HG02798 (cell line): ENCODE results near the gene OTUD3.
"Not testable (repeated sequence)": the region's sequence is repeated elsewhere in the genome, so short reads cannot be mapped to it uniquely, and the experiment has no call there.

Experiments
- ATAC-seq: cut with Tn5 transposase; IDR thresholded peaks from one replicate; pipeline ENCODE4 v1.9.1; 2021; ENCODE audit warnings: mild to moderate bottlenecking; ENCODE audit not compliant: unreplicated experiment, poor library complexity

OTUD3 gene, protein sequence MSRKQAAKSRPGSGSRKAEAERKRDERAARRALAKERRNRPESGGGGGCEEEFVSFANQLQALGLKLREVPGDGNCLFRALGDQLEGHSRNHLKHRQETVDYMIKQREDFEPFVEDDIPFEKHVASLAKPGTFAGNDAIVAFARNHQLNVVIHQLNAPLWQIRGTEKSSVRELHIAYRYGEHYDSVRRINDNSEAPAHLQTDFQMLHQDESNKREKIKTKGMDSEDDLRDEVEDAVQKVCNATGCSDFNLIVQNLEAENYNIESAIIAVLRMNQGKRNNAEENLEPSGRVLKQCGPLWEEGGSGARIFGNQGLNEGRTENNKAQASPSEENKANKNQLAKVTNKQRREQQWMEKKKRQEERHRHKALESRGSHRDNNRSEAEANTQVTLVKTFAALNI

DNA sequence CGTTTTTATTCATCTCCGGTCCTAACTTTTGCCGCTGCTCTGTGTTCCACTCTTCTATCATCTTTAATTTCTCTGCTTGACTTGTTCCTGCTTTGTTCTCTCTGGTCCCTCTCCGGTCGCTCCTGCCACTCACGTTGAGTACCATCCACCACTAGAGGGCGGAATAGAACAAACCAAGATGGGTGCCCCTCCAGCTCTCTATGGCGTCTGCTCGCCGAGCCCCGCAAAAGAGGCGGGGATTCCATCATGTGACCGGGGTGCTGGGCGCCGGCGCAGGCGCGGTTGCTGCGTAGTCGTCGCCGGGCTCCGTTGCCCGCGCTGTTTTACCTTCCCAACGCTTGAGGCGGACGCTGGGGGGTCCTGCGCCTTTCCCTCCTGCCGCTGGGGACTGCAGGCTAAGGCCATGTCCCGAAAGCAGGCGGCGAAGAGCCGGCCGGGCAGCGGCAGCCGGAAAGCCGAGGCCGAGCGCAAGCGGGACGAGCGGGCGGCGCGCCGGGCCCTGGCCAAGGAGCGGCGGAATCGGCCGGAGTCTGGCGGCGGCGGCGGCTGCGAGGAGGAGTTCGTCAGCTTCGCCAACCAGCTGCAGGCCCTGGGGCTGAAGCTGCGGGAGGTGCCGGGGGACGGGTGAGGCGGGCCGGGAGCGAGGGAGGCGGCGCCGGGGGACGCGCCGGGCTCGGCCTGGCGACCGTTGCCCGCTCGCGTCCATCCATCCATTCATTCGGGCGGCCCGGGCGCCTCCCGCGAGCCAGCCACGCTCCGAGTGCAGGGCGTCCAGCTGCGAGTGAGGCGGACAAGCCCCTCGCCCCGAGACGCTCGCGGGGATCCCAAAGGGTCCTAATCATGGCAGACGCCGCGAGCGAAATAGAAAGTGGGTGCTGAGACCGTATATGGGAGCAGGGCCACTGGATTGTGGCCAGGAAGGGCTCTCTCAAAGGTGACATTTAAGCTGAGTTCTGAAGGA, at the start of gene OTUD3:
TSS of gene OTUD3 (plus strand) at position 285 of the 961 bp plus-strand sequence. CDS start at position 404, 119 bp downstream.
- ATAC-seq, result peak; percentile 97

DNA sequence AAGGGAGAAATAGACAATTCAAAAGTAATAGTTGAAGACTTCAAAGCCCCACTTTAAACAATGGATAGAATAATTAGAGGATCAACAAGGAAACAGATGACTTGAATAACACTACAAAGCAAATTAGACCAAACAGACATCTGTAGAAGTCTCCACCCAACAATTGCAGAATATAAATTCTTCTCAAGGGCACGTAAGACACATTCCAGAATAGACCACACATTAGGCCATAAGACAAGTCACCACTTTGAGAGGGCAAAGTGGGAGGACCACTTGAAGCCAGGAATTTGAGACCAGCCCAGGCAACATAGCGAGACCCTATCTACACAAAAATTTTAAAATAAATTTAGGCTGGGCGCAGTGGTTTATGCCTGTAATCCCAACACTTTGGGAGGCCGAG, 46.6 kb upstream of the OTUD3 start:
- ATAC-seq, result no peak

DNA sequence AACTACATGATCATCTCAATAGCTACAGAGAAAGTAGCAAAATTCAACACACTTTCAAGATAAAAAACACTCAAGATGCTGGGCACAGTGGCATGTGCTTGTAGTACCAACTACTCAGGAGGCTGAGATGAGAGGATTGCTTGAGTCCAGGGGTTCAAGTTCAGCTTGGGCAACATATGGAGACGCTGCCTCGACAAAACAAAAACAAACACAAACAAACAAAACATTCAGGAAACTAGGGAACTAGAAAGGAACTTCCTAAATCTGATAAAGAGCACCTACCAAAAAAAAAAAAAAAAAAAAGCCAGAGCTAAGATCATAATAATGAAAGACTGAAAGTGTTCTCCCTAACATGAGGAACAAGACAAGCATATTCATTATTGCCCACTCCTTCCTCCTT, 44.3 kb upstream of the OTUD3 start:
- no peak for ATAC-seq

DNA sequence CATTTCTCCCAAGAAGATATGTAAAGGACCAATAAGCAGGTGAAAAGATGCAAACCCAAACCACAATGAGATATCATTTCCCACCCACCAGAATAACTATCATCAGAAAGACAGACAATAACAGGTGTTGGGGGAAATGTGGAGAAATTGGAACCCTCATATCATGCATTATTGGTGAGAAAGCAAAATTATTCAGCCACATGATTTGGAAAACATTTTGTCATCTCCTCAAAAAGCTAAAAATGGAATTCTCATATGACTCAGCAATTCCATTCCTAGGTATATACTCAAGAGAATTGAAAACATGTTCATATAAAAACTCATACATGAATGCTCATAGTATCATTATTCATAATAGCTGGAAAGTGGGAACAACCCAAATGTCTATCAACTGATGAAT, 42.0 kb upstream of the OTUD3 start:
- ATAC-seq, result no peak

DNA sequence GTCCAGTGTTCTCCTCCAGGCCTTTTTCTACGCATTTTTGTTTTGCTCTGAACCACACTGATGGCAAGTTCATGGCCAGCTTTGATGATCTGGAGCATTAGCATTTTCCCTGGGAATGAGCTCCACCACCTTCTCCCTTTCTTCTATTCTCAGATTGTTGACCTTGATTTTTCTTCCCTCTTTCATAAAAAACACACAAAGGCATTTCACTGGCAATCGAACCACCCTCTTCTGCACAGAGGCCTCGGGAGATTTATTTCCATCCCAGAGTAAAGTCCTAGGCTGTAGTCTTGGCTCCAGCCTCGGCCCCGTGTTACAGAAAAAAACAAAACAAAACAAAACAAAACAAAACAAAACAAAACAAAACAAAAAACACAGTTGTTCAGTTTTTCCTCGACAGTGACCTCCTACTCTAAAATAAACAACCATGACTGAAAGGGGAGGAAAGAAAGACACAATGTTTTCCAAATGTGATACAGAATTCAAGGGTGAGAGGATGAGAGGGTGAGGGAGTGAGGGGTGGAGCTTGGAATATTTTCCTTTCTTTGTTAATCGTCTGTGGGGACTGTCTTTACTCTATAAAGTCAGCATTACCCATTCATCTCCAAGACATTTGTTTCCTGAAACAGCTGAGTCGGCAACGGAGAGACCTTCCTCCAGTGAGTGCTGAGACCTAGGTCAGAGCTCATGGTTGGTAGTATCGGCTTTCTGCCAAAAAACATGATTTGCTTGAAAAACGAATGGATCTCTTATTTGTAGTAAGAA, 37.3 kb upstream of the OTUD3 start:
- no peak for ATAC-seq

DNA sequence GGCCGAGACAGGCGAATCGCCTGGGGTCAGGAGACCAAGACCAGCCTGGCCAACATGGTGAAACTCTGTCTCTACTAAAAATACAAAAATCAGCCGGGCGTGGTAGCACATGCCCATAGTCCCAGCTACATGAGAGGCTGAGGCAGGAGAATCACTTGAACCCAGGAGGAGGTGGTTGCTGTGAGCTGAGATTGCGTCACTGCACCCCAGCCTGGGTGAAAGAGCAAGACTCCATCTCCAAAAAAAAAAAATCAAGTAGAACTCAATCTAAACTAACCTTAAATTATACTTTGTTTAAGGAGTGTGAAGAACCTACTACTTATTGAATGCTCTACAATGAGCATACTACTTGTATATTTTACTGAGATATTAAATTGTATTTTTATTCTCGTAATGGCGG, 36.6 kb upstream of the OTUD3 start:
- no peak for ATAC-seq

DNA sequence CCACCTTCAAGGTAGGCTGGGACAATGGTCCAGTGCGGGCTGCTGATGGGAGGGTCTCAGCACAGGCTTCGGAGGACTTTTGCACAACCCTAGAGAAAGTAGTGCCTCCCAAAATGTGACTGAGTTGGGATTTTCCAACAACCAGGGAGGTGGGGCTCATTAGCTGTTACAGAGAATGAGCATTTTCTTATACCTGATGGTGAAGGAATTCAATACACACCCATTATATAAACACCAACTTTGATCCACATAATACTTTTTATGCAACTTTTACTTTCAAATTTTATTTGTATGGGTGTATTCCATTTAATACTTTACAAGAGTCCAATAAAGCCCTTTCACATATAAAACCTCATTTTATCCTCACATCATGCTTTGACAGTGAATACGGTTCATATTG, 35.9 kb upstream of the OTUD3 start:
- no peak for ATAC-seq

DNA sequence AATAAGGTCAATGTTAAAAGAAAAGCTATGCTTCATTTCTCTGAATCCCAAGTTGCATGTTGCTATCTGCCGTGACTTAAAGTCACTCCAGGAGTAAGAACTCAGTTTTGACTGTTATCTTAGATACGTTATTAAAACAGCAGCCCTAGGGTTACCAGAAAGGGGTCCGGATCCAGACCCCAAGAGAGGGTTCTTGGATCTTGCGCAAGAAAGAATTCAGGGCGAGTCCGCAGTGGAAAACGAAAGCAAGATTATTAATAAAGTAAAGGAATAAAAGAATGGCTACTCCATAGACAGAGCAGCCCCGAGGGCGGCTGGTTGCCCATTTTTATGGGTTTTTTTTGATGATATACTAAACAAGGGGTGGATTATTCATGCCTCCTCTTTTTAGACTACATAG, 34.9 kb upstream of the OTUD3 start:
- ATAC-seq, result not testable (repeated sequence)

DNA sequence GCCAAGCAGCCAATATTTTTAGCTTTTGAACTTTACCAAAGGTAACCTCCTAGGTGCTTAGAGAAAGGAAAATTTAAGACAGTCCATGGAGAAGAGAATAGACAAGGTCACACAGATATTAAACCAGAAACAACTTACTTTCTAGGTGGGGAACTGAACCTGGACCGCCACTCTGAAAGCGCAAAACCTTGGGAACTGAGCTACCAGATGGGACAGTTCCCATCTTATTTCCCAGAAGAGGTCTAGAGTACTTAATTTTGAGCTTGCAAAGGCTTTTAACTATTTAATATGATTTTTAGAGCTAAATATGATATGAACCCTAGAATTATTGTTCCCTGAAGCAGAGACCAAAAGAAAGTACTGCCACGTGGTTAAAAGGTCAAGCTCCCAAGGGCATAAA, 32.9 kb upstream of the OTUD3 start:
- ATAC-seq, result not testable (repeated sequence)

DNA sequence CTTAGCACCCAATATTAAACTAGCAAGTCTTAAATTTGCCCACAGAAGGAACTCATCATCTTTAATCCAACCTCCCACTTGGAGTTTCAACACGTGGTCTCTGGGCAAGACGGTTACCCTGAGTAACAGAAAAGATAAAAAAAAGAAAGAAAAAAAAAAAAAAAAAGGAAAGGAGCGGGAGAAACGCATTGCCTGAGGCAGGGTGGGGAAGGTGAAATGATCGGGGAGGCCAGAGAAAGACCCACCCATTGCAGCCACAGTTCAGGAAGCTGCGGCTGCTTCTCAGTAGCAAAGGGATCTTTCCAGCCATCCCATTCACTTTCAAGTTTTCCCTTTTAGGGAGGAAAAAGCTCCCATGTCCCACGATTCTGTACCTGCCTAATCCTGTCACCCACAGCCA, 32.0 kb upstream of the OTUD3 start:
- ATAC-seq, result no peak

DNA sequence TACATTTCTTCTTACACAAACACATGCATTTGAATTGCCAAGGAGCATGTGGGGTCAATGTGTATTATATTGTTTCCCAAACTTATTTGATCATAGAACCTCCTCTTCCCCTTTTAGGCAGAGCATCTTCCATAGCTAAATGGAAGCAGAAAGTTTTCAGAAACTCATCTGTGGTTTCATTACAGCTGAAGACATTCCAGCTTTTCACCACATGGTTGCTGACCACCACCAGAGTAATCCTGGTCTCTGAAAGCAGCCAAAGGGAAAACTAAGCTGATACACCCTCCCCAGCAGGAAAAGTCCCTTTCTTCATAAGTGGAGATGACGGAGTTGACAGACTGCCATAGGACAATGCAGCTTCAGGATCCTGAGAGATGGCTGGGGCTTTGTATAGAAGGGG, 30.2 kb upstream of the OTUD3 start:
- no peak for ATAC-seq

DNA sequence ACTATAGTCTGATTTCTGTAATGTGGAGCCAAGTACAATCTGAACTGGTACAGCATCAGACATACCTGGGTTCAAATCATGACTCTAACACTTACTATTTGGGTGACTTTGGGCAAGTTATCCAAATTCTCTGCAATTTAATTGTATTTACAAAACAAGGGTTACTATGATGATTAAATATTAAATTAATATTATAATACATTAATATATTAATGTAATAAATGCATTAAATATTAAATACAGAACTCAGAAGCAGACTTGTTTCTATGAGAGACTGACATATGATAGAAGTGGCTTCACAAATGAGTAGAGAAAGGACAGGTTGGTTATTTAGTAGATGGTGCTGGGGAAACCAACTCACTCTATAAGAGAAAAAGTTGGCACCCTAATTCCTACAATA, 27.3 kb upstream of the OTUD3 start:
- no peak for ATAC-seq

DNA sequence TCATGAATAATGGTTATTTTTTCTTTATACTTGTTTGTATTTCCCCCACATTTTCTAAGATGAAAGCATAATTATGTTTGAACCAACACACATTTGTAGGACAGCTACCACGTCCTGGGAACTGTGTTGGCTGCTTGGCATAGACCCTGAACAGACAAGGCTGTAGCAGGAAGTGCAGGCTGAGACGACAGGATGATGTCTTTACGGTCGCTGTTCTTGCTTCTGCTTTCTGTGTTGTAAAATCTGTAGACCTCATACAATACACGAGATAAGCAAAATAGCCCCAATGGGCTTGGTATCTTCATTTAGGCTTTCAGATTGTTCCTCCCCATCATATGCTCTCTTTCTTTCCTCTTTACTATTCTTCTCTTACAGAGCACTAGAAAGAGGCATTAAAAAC, 23.3 kb upstream of the OTUD3 start:
- ATAC-seq, result no peak

DNA sequence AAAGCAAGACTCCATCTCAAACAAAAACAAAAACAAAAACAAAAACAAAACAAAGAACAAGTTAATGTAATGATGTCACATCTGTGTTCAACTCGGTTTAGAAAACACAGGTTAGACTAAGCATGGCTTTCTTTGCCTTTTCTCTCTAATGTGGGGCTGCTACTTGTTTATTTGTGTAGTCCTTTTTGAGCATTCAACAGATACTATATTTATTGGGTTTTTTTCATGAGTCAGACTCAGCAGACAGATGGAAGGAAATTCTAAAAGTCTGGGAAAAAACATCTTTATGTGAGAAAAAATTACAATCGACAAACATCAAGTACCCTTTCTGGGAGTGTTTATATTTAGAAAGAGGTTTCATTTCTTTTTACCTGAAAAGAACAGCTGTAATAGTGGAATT, 22.3 kb upstream of the OTUD3 start:
- no peak for ATAC-seq

DNA sequence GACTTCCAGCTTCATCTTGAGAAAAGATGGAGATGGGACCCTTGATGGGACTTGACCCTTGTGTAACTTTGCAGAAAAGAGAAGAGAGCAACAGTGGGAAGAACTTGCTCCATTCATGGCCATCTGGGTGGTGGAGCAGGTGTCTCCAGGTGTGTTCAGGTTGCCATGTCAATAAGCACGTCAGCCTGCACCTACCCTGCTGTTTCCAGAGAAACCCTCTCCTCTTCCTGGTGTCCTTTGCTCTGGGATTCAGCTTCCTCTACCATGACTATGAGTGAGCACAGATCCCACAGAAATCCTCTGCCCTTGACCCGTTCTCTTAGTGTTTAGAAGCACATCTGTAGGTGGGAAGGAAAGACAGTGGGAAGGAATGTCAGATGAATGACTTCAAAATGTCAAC, 21.8 kb upstream of the OTUD3 start:
- ATAC-seq, result no peak

DNA sequence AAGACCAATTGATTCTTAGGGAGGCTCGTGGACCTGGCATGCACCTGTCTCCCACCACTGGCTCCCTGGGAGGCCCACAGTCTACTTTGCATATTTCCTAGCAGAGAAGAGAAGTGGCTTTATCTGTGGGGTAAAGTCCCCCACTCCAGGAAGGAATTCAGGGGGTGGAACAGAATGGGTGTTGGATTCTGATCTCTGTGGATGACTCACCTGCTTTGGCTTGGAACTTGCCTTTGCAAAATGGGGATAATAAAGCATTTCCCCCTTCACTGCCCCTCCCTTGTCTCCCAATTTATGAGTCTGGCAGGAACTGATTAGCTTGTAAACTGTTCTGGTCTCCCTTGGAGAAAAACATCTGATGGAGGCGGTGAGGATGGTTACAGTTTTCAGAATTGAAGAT, 21.2 kb upstream of the OTUD3 start:
- ATAC-seq, result no peak

DNA sequence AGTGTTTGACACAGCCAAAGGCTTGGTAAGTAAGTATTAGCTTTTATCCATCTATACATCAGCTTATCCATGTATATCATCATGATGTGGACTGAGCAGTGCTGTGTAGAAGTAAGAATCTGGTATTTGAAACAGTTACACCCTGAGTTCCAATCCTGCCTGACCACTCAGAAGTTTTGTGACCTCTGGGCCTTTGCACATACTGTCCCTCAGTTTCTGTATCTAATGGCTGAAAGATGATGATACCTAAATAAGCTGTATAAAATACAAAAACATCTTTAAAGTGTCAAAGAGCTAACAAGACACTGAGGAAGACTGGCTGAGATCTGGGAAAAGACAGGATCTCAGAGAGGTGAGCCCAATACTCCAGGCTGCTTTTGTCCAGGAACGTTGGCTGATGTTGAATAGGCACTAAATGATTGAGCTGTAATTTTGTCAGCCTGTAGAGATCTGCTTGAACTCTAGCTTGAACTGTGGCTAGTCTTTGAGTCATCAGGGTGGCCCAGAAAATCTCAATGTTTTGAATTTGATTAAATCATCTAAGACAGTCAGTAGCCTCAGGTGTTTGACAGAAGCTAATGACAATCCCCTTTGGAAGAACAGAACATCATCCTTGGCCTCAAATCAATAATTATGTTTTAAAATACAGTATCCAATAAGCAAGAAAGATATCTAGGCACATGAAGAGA, 20.2 kb upstream of the OTUD3 start:
- ATAC-seq, result no peak

DNA sequence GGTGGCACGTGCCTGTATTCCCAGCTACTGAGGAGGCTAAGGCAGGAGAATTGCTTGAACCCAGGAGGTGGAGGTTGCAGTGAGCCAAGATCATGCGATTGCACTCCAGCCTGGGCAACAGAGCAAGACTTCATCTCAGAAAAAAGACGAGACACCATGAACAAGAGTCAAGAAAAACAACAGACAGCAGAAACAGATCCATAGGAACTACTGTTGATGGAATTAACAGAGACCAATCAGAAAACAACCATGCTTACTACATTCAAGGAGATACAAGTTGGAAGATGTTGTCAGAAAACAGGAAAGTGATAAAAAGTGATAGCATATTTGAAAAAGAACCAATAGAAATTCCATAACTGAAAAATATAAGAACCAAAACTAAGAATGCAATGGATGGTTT, 19.3 kb upstream of the OTUD3 start:
- no peak for ATAC-seq

DNA sequence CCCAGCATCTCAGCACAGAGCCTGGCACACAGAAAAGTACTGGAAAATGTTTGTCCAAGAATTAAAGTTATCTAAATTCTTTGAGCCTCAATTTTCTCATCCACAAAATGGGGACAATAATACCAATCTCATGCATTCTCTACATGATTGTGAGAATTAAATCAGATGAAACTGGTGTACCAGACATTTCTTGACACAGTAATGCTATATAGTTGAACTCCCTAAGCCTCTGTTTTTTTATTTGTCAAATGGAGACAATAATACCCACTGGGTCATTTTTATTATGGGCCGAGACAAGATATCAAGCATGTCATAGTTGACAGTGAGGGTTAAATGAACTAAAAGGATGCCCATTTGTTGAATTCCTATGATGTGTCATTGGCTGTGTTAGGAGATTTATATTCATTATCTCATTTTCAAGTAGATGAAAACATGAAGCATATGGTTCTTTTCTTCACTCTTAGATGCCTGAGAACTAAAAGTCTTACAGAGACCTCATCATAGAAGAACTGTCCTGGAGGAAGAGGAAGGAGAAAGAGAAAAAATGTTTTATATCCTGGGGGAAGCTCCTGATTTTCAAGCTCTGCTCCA, 17.5 kb upstream of the OTUD3 start:
- no peak for ATAC-seq

DNA sequence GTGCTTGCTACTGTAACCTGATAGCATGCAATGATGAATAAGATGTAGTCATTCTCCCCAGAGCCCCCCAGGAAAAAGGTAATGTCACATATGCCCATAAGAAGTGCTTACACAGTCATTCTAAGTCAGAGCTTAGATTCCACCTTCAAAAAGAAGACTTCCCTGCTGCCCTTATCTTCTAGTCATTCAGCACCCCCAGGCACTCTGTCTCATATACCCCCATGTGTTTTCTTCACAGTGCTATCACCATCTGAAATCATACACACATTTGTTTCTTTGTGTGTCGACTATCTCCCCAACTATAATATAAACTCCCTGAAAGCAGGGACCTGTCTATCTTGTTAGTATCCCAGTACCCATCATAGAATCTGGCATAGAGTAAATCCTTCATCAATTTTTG, 16.2 kb upstream of the OTUD3 start:
- ATAC-seq, result no peak
